HS-5 (cell line): ENCODE data around the gene ZNF382.

ENCODE experiments used
- DNase-seq: peaks from one replicate; pipeline ENCODE4 v3.0.0-alpha.2; 2012; ENCODE audit warnings: low read depth

The ZNF382 gene

DNA sequence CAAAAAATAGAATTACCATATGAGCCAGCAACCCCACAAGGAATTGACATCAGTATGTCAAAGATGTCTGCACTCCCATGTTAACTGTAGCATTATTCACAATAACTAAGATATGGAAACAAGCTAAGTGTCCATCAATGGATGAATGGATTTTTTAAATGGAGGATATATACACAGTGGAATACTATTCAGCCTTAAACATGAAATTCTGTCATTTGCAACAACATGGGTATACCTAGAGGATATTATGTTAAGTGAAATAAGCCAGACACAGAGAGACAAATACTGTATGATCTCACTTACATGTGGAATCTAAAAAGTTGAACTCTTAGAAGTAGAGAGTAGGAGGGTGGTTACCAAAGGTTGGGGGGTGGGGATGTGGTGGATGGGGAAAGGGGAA lies 74.3 kb downstream of the ZNF382 start:
- DNase-seq, result no peak
